Stimulated activated CD8-positive, alpha-beta memory T cell treated with anti-CD3 and anti-CD28 coated beads, Interleukin-4, amount 100 ng/mL, for 1 hour (primary cell): ENCODE measurements around the gene CPED1.
"Not testable (repeated sequence)": the region's sequence is repeated elsewhere in the genome, so short reads cannot be mapped to it uniquely, and the experiment has no call there.

Experiments used
- DNase-seq, 2 donors: peaks; one replicate each; pipeline ENCODE4 v3.0.0-alpha.2; 2020; ENCODE audit warnings: low read depth in 2 of 2, low spot score in 1 of 2

The CPED1 gene

GRCh38 chr7:121178452-121178851, 189.9 kb downstream of the CPED1 start:
- DNase-seq = no peak

- no peak for DNase-seq
Observed at GRCh38 chr7:121178869-121179497, 190.5 kb downstream of the CPED1 start.

- DNase-seq = no peak
Observed at GRCh38 chr7:121180436-121181063, 192.0 kb downstream of the CPED1 start.

GRCh38 chr7:121181357-121181756, 192.8 kb downstream of the CPED1 start:
- no peak for DNase-seq

- no peak for DNase-seq
Observed at GRCh38 chr7:121182281-121182680, 193.8 kb downstream of the CPED1 start.

GRCh38 chr7:121182902-121183301, 194.4 kb downstream of the CPED1 start:
- no peak for DNase-seq

- DNase-seq = not testable (repeated sequence)
Observed at GRCh38 chr7:121183883-121184282, 195.4 kb downstream of the CPED1 start.

GRCh38 chr7:121186746-121187145, 198.2 kb downstream of the CPED1 start:
- DNase-seq = no peak

- DNase-seq = no peak
Observed at GRCh38 chr7:121187222-121187621, 198.7 kb downstream of the CPED1 start.

GRCh38 chr7:121187676-121188075, 199.2 kb downstream of the CPED1 start:
- DNase-seq = no peak

- DNase-seq = no peak
Observed at GRCh38 chr7:121192834-121193233, 204.3 kb downstream of the CPED1 start.

- no peak for DNase-seq
Observed at GRCh38 chr7:121195010-121195409, 206.5 kb downstream of the CPED1 start.

GRCh38 chr7:121195874-121196273, 207.4 kb downstream of the CPED1 start:
- no peak for DNase-seq

- no peak for DNase-seq
Observed at GRCh38 chr7:121196286-121196685, 207.8 kb downstream of the CPED1 start.

- DNase-seq = no peak
Observed at GRCh38 chr7:121197455-121197854, 208.9 kb downstream of the CPED1 start.

GRCh38 chr7:121198502-121198901, 210.0 kb downstream of the CPED1 start:
- no peak for DNase-seq

- DNase-seq = no peak
Observed at GRCh38 chr7:121202125-121202524, 213.6 kb downstream of the CPED1 start.

- DNase-seq = no peak
Observed at GRCh38 chr7:121202834-121203233, 214.3 kb downstream of the CPED1 start.

- DNase-seq = no peak
Observed at GRCh38 chr7:121204537-121204936, 216.0 kb downstream of the CPED1 start.

- no peak for DNase-seq
Observed at GRCh38 chr7:121205777-121206176, 217.3 kb downstream of the CPED1 start.

GRCh38 chr7:121211253-121211652, 222.7 kb downstream of the CPED1 start:
- DNase-seq = no peak

- no peak for DNase-seq
Observed at GRCh38 chr7:121212036-121212435, 223.5 kb downstream of the CPED1 start.

GRCh38 chr7:121214657-121215056, 226.1 kb downstream of the CPED1 start:
- no peak for DNase-seq
